CD14-positive monocyte (primary cell): Measurements from ENCODE around the gene FAM13A. TPM values are rescaled to one million over a fixed set of nuclear protein-coding genes. Genes with fewer than 3 reads are reported as not detected.

Experiments used
- DNase-seq, 3 donors: peaks; one replicate each; pipeline ENCODE4 v3.0.0-alpha.2; 2011 to 2022
- H2AFZ ChIP-seq: 2 replicates; pipeline ENCODE4 v1.6.0; 2012; ENCODE audit warnings: mild to moderate bottlenecking, low read depth, low read length, inconsistent platforms; ENCODE audit not compliant: insufficient read depth, poor library complexity, severe bottlenecking
- H3K27ac ChIP-seq, 2 donors: 1 replicate in 1 of 2; 2 replicates in 1 of 2; pipeline ENCODE4 v1.5.1; 2012 to 2013; ENCODE audit warnings: low read length in 2 of 2, control low read depth in 1 of 2, inconsistent platforms in 1 of 2, low read depth in 1 of 2, mild to moderate bottlenecking in 1 of 2
- H3K27me3 ChIP-seq, 2 donors: one replicate each; pipeline versions ENCODE4 v1.6.0 to v1.6.1; 2011 to 2013; ENCODE audit warnings: low read length in 2 of 2; ENCODE audit not compliant: control insufficient read depth in 2 of 2, insufficient read depth in 2 of 2
- H3K36me3 ChIP-seq, 2 donors: replicated peaks in 1 of 2; 1 replicate in 1 of 2; 2 replicates in 1 of 2; pipeline versions ENCODE4 v1.5.1 to v1.6.1; 2012 to 2013; ENCODE audit warnings: low read length in 2 of 2, control low read depth in 1 of 2, inconsistent platforms in 1 of 2, mild to moderate bottlenecking in 1 of 2; ENCODE audit not compliant: insufficient read depth in 2 of 2, control insufficient read depth in 1 of 2
- H3K4me1 ChIP-seq, 2 donors: 1 replicate in 1 of 2; 2 replicates in 1 of 2; pipeline versions ENCODE4 v1.5.1 to v1.6.1; 2012 to 2013; ENCODE audit warnings: low read length in 2 of 2, control low read depth in 1 of 2, inconsistent platforms in 1 of 2, mild to moderate bottlenecking in 1 of 2, moderate library complexity in 1 of 2; ENCODE audit not compliant: insufficient read depth in 2 of 2, control insufficient read depth in 1 of 2
- H3K4me2 ChIP-seq: replicated peaks from 2 replicates; pipeline ENCODE3; 2012; ENCODE audit warnings: low read length, moderate library complexity, mild to moderate bottlenecking; ENCODE audit not compliant: poor library complexity, severe bottlenecking; ENCODE audit errors: extremely low read depth
- H3K4me3 ChIP-seq, 3 experiments: fragments of 200-600 bp in 1 of 3; sonication (generic) in 1 of 3; replicated peaks in 1 of 3; 1 replicate in 2 of 3; 2 replicates in 1 of 3; pipeline ENCODE4 v1.5.1; 2011 to 2013; ENCODE audit warnings: low read length in 3 of 3, mild to moderate bottlenecking in 3 of 3, control low read depth in 2 of 3, low read depth in 2 of 3, inconsistent platforms in 1 of 3, moderate library complexity in 1 of 3
- H3K79me2 ChIP-seq: 2 replicates; pipeline ENCODE4 v1.6.0; 2012; ENCODE audit warnings: mild to moderate bottlenecking, control low read depth, inconsistent platforms, low read length, moderate library complexity; ENCODE audit not compliant: insufficient read depth
- H3K9ac ChIP-seq: 2 replicates; pipeline ENCODE4 v1.6.0; 2017; ENCODE audit warnings: low read length, mild to moderate bottlenecking; ENCODE audit not compliant: insufficient read depth, poor library complexity, severe bottlenecking
- H3K9me3 ChIP-seq, 2 donors: replicated peaks in 1 of 2; 1 replicate in 1 of 2; 2 replicates in 1 of 2; pipeline versions ENCODE4 v1.5.1 to v1.6.1; 2012 to 2013; ENCODE audit warnings: low read length in 2 of 2, control low read depth in 1 of 2; ENCODE audit not compliant: control insufficient read depth in 1 of 2, insufficient read depth in 1 of 2
- H4K20me1 ChIP-seq: 2 replicates; pipeline ENCODE4 v1.6.0; 2012; ENCODE audit warnings: mild to moderate bottlenecking, low read length, control low read depth, moderate library complexity; ENCODE audit not compliant: insufficient read depth
- H3K27ac Mint-ChIP-seq, 7 donors: one replicate each; pipeline ENCODE4 v1.8.0; 2020; ENCODE audit warnings: mild to moderate bottlenecking in 7 of 7, mixed read lengths in 7 of 7, moderate library complexity in 6 of 7, inconsistent platforms in 2 of 7
- H3K27me3 Mint-ChIP-seq, 3 donors: one replicate each; pipeline ENCODE4 v1.8.0; 2021 to 2022; ENCODE audit warnings: low read depth in 3 of 3, mild to moderate bottlenecking in 3 of 3, mixed read lengths in 3 of 3, moderate library complexity in 3 of 3, inconsistent platforms in 1 of 3
- H3K36me3 Mint-ChIP-seq, 2 donors: one replicate each; pipeline ENCODE4 v1.8.0; 2020; ENCODE audit warnings: mixed read lengths in 2 of 2, inconsistent platforms in 1 of 2, mild to moderate bottlenecking in 1 of 2
- H3K4me1 Mint-ChIP-seq: one replicate; pipeline ENCODE4 v1.8.0; 2020; ENCODE audit warnings: mild to moderate bottlenecking, mixed read lengths
- H3K4me3 Mint-ChIP-seq, 2 donors: one replicate each; pipeline ENCODE4 v1.8.0; 2020; ENCODE audit warnings: mild to moderate bottlenecking in 2 of 2, mixed read lengths in 2 of 2, moderate library complexity in 1 of 2
- H3K9me3 Mint-ChIP-seq, 7 donors: one replicate each; pipeline ENCODE4 v1.8.0; 2020 to 2022; ENCODE audit warnings: mixed read lengths in 7 of 7, mild to moderate bottlenecking in 6 of 7, moderate library complexity in 6 of 7, inconsistent platforms in 2 of 7
- CTCF ChIP-seq: fragments of 200-600 bp; IDR thresholded peaks from one replicate; pipeline ENCODE4 v1.8.0; 2022; ENCODE audit warnings: antibody characterized with exemption, mild to moderate bottlenecking
- WGBS: methylation state at CpG from one replicate; pipeline ENCODE4 v1.1.5; 2013; ENCODE audit warnings: missing lambda C conversion rate; ENCODE audit not compliant: insufficient coverage; 5-methylcytosine and 5-hydroxymethylcytosine counted together
- intact Hi-C, 2 donors: fragments of 100-400 bp; cut with micrococcal nuclease; formaldehyde crosslinking; loops; one replicate each; pipeline versions ENCODE4 v1.15.0 to v1.15.1; 2023
- polyA plus RNA-seq, 3 donors: library from polyadenylated mRNA; depleted of rRNA in 1 of 3; unstranded in 2 of 3; stranded (reverse) in 1 of 3; fragments of 300-500 nt in 2 of 3; fragments of >200 nt in 1 of 3; fragmentation: Illumina TruSeq in 2 of 3; gene quantifications; 1 replicate in 2 of 3; 2 replicates in 1 of 3; pipeline ENCODE4 v1.2.3, GENCODE V29; 2012 to 2021

The FAM13A gene
- polyA plus RNA-seq, 3 donors: 5.3 to 20.0 (median 6.5) TPM

- H3K36me3 Mint-ChIP-seq: peaks cover 79 to 85% of the 10 kb centered on the region in 2 donors
- no peak overlapping the region for H3K27ac ChIP-seq
- H3K36me3 ChIP-seq: peaks cover 76 to 100% of the 10 kb centered on the region in 2 donors
- no peak overlapping the region for H3K4me3 ChIP-seq
- intact Hi-C loops: no loop called here
- H3K27me3 Mint-ChIP-seq: no peaks in the 10 kb centered on the region
- H3K27ac Mint-ChIP-seq: peak overlapping the region in 1 of 7 donors; percentile 24
- H3K4me3 Mint-ChIP-seq: no peak overlapping the region
- H3K79me2 ChIP-seq: no peaks in the 10 kb centered on the region
- peaks cover 3% of the 10 kb centered on the region for H3K4me1 Mint-ChIP-seq
- no peaks in the 10 kb centered on the region for H3K9me3 Mint-ChIP-seq
- H3K27me3 ChIP-seq: no peaks in the 10 kb centered on the region
- 100% methylated on average over 7 of the region's 9 CpGs for WGBS
- H3K4me2 ChIP-seq: no peak overlapping the region
- DNase-seq: no peak
- H2AFZ ChIP-seq: no peak overlapping the region
- H3K4me1 ChIP-seq: no peaks in the 10 kb centered on the region
- H4K20me1 ChIP-seq: peaks cover 6% of the 10 kb centered on the region
- TF ChIP-seq CTCF: no peak
- H3K9me3 ChIP-seq: no peaks in the 10 kb centered on the region
- H3K9ac ChIP-seq: no peak overlapping the region
These were observed 350.4 kb downstream of the FAM13A start for GRCh38 chr4:88706574-88706973.

- H3K4me1 Mint-ChIP-seq: peaks cover 3% of the 10 kb centered on the region
These were observed 351.0 kb downstream of the FAM13A start for GRCh38 chr4:88705805-88706492.

More at GRCh38 chr4:88705805-88706492, 351.0 kb downstream of the FAM13A start:
- H3K4me3 ChIP-seq: no peak overlapping the region
- H2AFZ ChIP-seq: no peak overlapping the region
- H3K27ac Mint-ChIP-seq: no peak overlapping the region
- intact Hi-C loops: no loop called here
- no peak overlapping the region for H3K27ac ChIP-seq
- H3K79me2 ChIP-seq: no peaks in the 10 kb centered on the region
- no peak for TF ChIP-seq CTCF
- no peaks in the 10 kb centered on the region for H3K9me3 Mint-ChIP-seq
- H3K36me3 Mint-ChIP-seq: peaks cover 78 to 83% of the 10 kb centered on the region in 2 donors
- no peak for DNase-seq
- no peaks in the 10 kb centered on the region for H3K27me3 ChIP-seq
- H3K4me1 ChIP-seq: no peaks in the 10 kb centered on the region
- no peak overlapping the region for H3K9ac ChIP-seq
- H4K20me1 ChIP-seq: peaks cover 6% of the 10 kb centered on the region
- H3K4me3 Mint-ChIP-seq: no peak overlapping the region
- H3K36me3 ChIP-seq: peaks cover 73 to 96% of the 10 kb centered on the region in 2 donors
- no CpG with 5 or more reads among the region's 3 CpGs for WGBS
- no peak overlapping the region for H3K4me2 ChIP-seq
- no peaks in the 10 kb centered on the region for H3K27me3 Mint-ChIP-seq
- no peaks in the 10 kb centered on the region for H3K9me3 ChIP-seq
